HL-60 (cell line): ENCODE data around the gene CLDN6.

ENCODE experiments used
- DNase-seq, 2 experiments: peaks; one replicate each; pipeline ENCODE4 v3.0.0-alpha.2; 2010 to 2020; ENCODE audit warnings: low read depth in 1 of 2, low spot score in 1 of 2
- H3K27ac ChIP-seq: fragments of 250-450 bp; sonication (Bioruptor Pico); replicated peaks from 2 replicates; pipeline ENCODE4 v1.5.1; 2020; ENCODE audit warnings: mild to moderate bottlenecking, moderate library complexity
- H3K27me3 ChIP-seq: fragments of 250-450 bp; sonication (Bioruptor Pico); 2 replicates; pipeline ENCODE4 v1.5.1; 2021; ENCODE audit warnings: mild to moderate bottlenecking, moderate library complexity; ENCODE audit not compliant: insufficient read depth, poor library complexity, severe bottlenecking
- H3K4me3 ChIP-seq: replicated peaks from 2 replicates; pipeline ENCODE4 v1.5.1; 2011; ENCODE audit warnings: mild to moderate bottlenecking, control low read depth, low read length; ENCODE audit not compliant: insufficient read depth
- GABPA ChIP-seq: IDR thresholded peaks from 2 replicates; pipeline ENCODE4 v1.6.1; 2012; ENCODE audit warnings: low read depth
- POLR2AphosphoS5 ChIP-seq: IDR thresholded peaks from 2 replicates; pipeline ENCODE4 v1.6.1; 2012; ENCODE audit warnings: low read depth
- SPI1 ChIP-seq: IDR thresholded peaks from 2 replicates; pipeline ENCODE4 v1.6.1; 2012; ENCODE audit warnings: low read depth, mild to moderate bottlenecking, borderline replicate concordance
- TF ChIP-seq, protein P1 (sequence below): IDR thresholded peaks from 2 replicates; pipeline ENCODE4 v1.6.1; 2012; ENCODE audit warnings: low read depth; ENCODE audit not compliant: insufficient replicate concordance
- TF ChIP-seq, protein P2 (sequence below): IDR thresholded peaks from one replicate; pipeline ENCODE4 v1.5.1; 2011; ENCODE audit warnings: low read length, control low read depth, inconsistent platforms; ENCODE audit not compliant: insufficient read depth

The CLDN6 gene

DNA sequence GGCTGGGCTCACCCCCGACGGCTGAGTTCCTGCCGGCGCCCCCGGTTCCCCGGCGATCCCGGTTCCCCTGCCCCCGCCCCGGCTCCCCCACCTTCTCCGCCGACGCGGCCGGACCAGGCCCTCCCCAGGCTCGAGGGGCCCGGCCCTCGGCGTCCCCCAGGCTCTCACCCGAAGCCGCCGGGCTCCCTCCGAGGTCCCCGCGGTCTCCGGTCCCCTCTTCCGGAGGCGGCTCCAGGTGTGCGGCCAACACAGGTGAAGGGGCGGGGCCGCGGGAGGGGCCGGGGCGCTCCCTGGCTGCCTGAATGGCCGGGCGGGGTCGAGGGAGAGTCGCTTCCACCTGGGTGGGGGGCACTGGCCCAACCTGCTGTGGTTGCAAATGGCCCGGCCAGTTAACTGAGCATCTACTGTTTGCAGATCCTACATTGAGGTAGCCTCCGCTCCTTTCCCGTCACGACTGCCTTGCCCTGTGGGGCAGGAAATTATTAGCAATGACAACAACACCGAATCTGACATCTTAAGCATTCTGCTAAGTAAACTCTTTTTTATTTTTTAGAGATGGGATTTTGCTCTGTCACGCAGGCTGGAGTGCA, 18.8 kb upstream of the CLDN6 start, which contains the start of gene BICDL2:
TSS of gene BICDL2 (minus strand) at position 219 of the 590 bp plus-strand sequence. CDS start 1,448 bp downstream, outside the sequence.
- no peak within 1 kb of the TSS for H3K27ac ChIP-seq
- peaks cover 51% of the 10 kb centered on the region for H3K27me3 ChIP-seq
- DNase-seq = no peak
- H3K4me3 ChIP-seq = no peak within 1 kb of the TSS
- TF ChIP-seq, protein P1, sequence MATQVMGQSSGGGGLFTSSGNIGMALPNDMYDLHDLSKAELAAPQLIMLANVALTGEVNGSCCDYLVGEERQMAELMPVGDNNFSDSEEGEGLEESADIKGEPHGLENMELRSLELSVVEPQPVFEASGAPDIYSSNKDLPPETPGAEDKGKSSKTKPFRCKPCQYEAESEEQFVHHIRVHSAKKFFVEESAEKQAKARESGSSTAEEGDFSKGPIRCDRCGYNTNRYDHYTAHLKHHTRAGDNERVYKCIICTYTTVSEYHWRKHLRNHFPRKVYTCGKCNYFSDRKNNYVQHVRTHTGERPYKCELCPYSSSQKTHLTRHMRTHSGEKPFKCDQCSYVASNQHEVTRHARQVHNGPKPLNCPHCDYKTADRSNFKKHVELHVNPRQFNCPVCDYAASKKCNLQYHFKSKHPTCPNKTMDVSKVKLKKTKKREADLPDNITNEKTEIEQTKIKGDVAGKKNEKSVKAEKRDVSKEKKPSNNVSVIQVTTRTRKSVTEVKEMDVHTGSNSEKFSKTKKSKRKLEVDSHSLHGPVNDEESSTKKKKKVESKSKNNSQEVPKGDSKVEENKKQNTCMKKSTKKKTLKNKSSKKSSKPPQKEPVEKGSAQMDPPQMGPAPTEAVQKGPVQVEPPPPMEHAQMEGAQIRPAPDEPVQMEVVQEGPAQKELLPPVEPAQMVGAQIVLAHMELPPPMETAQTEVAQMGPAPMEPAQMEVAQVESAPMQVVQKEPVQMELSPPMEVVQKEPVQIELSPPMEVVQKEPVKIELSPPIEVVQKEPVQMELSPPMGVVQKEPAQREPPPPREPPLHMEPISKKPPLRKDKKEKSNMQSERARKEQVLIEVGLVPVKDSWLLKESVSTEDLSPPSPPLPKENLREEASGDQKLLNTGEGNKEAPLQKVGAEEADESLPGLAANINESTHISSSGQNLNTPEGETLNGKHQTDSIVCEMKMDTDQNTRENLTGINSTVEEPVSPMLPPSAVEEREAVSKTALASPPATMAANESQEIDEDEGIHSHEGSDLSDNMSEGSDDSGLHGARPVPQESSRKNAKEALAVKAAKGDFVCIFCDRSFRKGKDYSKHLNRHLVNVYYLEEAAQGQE = no peak
- TF ChIP-seq SPI1 = no peak

DNA sequence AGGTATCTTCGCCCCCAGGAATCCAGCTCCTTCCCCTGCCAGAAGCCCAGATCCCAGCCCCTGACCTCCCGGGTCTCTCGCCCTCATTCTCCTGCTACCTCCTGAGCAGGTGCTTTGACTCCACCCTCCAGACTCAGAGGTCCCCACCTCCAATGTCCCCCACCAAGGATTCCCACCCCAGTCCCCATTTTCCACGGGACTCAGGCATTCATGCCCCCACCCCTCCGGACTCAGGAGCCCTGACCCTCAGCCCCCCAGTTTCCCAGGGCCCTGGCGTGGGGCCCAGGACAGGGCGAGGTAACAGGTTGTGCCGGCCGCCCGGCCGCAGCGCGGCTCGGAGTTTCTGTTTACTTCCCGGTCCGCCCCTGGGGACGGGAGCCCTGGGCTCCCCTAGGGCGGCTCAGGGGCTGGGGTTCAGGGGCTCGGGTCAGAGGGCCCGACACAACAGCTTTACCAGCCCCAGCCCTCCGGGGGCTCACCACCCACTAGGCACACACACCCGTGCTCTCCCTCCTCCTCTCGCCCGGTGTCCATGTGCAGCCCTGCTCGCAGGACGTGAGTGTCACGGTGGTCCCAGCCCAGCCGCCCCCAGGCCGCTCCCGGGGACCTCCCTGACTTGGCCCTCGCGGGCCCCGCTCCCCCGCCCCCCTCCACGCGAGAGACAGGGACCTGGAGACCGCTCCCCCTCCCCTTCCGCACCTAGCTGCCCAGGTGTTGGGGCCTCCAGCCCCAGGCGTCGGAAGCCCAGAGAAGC, 18.2 kb upstream of the CLDN6 start:
- Histone ChIP-seq H3K4me3 (no peak overlapping the region), H3K27me3 (peaks cover 51% of the 10 kb centered on the region), H3K27ac (no peak overlapping the region)
- TF ChIP-seq GABPA (no peak), POLR2AphosphoS5 (no peak), SPI1 (no peak)
- TF ChIP-seq, protein P2, sequence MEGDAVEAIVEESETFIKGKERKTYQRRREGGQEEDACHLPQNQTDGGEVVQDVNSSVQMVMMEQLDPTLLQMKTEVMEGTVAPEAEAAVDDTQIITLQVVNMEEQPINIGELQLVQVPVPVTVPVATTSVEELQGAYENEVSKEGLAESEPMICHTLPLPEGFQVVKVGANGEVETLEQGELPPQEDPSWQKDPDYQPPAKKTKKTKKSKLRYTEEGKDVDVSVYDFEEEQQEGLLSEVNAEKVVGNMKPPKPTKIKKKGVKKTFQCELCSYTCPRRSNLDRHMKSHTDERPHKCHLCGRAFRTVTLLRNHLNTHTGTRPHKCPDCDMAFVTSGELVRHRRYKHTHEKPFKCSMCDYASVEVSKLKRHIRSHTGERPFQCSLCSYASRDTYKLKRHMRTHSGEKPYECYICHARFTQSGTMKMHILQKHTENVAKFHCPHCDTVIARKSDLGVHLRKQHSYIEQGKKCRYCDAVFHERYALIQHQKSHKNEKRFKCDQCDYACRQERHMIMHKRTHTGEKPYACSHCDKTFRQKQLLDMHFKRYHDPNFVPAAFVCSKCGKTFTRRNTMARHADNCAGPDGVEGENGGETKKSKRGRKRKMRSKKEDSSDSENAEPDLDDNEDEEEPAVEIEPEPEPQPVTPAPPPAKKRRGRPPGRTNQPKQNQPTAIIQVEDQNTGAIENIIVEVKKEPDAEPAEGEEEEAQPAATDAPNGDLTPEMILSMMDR = no peak
- TF ChIP-seq, protein P1 = no peak
- no peak for DNase-seq

DNA sequence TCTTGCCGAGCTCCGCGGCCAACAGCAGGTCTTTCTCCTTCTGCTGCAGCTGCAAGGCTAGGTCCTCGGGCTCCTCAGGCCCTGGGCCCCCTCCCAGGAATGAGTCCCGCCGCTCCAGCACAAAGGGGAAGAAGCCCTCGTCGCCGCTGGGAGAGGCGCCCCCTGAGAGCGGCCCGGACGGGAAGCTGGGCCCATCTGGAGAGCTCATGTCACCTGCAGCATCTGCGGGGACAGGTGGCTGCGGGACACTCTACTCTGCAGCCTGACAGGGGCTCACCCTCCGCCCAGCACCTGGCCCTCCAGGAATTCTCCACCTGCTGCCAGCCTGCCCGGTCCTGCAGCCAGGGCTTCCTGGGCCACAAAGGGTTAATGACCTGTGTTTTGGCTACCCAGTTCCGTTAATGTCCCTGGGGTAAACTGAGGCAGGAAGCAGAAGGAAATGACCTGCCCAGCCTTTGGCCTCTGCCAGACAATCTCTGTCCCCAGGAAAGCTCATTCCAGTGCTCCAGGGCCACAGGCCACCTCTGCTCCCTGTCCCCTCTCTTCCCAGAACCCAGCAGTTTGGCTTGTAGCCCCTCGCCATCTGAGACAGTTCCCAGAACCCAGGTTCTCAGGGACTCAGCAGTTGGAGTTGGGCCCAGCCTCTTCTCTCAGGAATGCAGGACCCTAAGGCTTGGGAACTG, 17.4 kb upstream of the CLDN6 start:
- H3K4me3 ChIP-seq = no peak overlapping the region
- DNase-seq = no peak
- no peak overlapping the region for H3K27ac ChIP-seq
- H3K27me3 ChIP-seq = peaks cover 53% of the 10 kb centered on the region
- TF ChIP-seq, protein P1 = no peak
- TF ChIP-seq SPI1 (no peak), GABPA (no peak), POLR2AphosphoS5 (no peak)
- TF ChIP-seq, protein P2 = no peak
